ENCODE measurements around the gene SLC35F2.

DNA sequence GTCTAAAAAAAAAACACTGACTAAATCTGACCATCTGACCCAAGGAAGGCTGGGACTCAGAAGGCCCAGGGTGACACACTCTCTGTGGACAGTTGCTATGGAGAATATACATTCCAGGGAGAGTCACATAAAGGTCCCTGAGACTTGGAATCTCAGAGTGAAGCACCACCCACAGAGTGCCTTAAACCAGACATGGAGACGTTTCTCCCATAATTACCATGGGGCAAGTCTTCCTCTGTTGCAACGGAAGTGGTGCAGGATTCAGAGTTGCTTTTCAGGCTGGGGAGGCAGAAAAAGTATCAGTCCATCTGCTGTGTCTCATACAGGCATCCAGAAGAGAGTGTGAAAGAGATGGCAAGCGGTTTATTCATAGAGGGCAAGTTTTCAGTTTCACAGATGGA, 88.0 kb downstream of the SLC35F2 start:
- TF ChIP-seq, protein P1, sequence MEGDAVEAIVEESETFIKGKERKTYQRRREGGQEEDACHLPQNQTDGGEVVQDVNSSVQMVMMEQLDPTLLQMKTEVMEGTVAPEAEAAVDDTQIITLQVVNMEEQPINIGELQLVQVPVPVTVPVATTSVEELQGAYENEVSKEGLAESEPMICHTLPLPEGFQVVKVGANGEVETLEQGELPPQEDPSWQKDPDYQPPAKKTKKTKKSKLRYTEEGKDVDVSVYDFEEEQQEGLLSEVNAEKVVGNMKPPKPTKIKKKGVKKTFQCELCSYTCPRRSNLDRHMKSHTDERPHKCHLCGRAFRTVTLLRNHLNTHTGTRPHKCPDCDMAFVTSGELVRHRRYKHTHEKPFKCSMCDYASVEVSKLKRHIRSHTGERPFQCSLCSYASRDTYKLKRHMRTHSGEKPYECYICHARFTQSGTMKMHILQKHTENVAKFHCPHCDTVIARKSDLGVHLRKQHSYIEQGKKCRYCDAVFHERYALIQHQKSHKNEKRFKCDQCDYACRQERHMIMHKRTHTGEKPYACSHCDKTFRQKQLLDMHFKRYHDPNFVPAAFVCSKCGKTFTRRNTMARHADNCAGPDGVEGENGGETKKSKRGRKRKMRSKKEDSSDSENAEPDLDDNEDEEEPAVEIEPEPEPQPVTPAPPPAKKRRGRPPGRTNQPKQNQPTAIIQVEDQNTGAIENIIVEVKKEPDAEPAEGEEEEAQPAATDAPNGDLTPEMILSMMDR (conservative IDR thresholded peaks at IDR 0.05; ENCODE audit: low read length), result no peak
- no peak for TF ChIP-seq EZH2phosphoT487 (IDR thresholded peaks at IDR 0.05; ENCODE audit: borderline replicate concordance)

Data from Loucy (cell line).